ENCODE results near the gene FOXS1.

FOXS1 gene

GRCh38 chr20:31835977-31836852 is 9.2 kb downstream of the FOXS1 start:
- peak overlapping the region in 2 of 3 experiments; percentile 33 to 88 for H3K27ac Mint-ChIP-seq
- no peaks in the 10 kb centered on the region for H3K36me3 Mint-ChIP-seq (ENCODE audit: low read depth)
- no peak overlapping the region for H3K4me3 Mint-ChIP-seq
- peaks cover 3% of the 10 kb centered on the region for H3K27me3 Mint-ChIP-seq (ENCODE audit: low read depth)
- no peaks in the 10 kb centered on the region for H3K9me3 Mint-ChIP-seq
- TF ChIP-seq, protein P1, sequence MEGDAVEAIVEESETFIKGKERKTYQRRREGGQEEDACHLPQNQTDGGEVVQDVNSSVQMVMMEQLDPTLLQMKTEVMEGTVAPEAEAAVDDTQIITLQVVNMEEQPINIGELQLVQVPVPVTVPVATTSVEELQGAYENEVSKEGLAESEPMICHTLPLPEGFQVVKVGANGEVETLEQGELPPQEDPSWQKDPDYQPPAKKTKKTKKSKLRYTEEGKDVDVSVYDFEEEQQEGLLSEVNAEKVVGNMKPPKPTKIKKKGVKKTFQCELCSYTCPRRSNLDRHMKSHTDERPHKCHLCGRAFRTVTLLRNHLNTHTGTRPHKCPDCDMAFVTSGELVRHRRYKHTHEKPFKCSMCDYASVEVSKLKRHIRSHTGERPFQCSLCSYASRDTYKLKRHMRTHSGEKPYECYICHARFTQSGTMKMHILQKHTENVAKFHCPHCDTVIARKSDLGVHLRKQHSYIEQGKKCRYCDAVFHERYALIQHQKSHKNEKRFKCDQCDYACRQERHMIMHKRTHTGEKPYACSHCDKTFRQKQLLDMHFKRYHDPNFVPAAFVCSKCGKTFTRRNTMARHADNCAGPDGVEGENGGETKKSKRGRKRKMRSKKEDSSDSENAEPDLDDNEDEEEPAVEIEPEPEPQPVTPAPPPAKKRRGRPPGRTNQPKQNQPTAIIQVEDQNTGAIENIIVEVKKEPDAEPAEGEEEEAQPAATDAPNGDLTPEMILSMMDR (IDR thresholded peaks at IDR 0.05; ENCODE audit: unreplicated experiment in 3 of 3) = no peak
- peaks cover 35% of the 10 kb centered on the region for H3K4me1 Mint-ChIP-seq

- Mint-ChIP-seq H3K9me3 (no peaks in the 10 kb centered on the region), H3K36me3 (ENCODE audit: low read depth) (no peaks in the 10 kb centered on the region), H3K4me3 (no peak overlapping the region), H3K4me1 (peaks cover 30% of the 10 kb centered on the region), H3K27ac (peak overlapping the region in 2 of 3 experiments; percentile 44 to 88), H3K27me3 (ENCODE audit: low read depth) (no peaks in the 10 kb centered on the region)
- TF ChIP-seq, protein P1 (IDR thresholded peaks at IDR 0.05; ENCODE audit: unreplicated experiment in 3 of 3) = no peak
Measured at GRCh38 chr20:31835554-31835953, 9.8 kb downstream of the FOXS1 start.

- TF ChIP-seq, protein P1 (IDR thresholded peaks at IDR 0.05; ENCODE audit: unreplicated experiment in 3 of 3) = no peak
- Mint-ChIP-seq H3K4me3 (no peak overlapping the region), H3K36me3 (ENCODE audit: low read depth) (no peaks in the 10 kb centered on the region), H3K4me1 (peaks cover 33% of the 10 kb centered on the region), H3K9me3 (no peaks in the 10 kb centered on the region), H3K27me3 (ENCODE audit: low read depth) (no peaks in the 10 kb centered on the region), H3K27ac (peak overlapping the region in 2 of 3 experiments; percentile 78 to 89)
Measured at GRCh38 chr20:31833931-31834521, 11.4 kb downstream of the FOXS1 start.

GRCh38 chr20:31833130-31833930 is 12.1 kb downstream of the FOXS1 start:
- Mint-ChIP-seq H3K9me3 (no peaks in the 10 kb centered on the region), H3K27ac (peak overlapping the region in 2 of 3 experiments; percentile 78 to 89), H3K4me1 (peaks cover 33% of the 10 kb centered on the region), H3K27me3 (ENCODE audit: low read depth) (no peaks in the 10 kb centered on the region), H3K36me3 (ENCODE audit: low read depth) (no peaks in the 10 kb centered on the region), H3K4me3 (no peak overlapping the region)
- TF ChIP-seq, protein P1 (IDR thresholded peaks at IDR 0.05; ENCODE audit: unreplicated experiment in 3 of 3) = peak; percentile 82 to 92 (median 90)

GRCh38 chr20:31831771-31832306 is 13.6 kb downstream of the FOXS1 start:
- H3K4me1 Mint-ChIP-seq = peaks cover 33% of the 10 kb centered on the region
- H3K4me3 Mint-ChIP-seq = no peak overlapping the region
- H3K27ac Mint-ChIP-seq = peak overlapping the region in 2 of 3 experiments; percentile 33 to 59
- no peaks in the 10 kb centered on the region for H3K9me3 Mint-ChIP-seq
- H3K36me3 Mint-ChIP-seq (ENCODE audit: low read depth) = no peaks in the 10 kb centered on the region
- H3K27me3 Mint-ChIP-seq (ENCODE audit: low read depth) = no peaks in the 10 kb centered on the region
- TF ChIP-seq, protein P1 (IDR thresholded peaks at IDR 0.05; ENCODE audit: unreplicated experiment in 3 of 3) = no peak
